Ishikawa (cell line): ENCODE measurements around the gene ARID5B.

Source experiments
- CEBPB ChIP-seq: IDR thresholded peaks from 2 replicates; pipeline ENCODE4 v1.6.1; 2012
- EGR1 ChIP-seq: IDR thresholded peaks from 2 replicates; pipeline ENCODE4 v1.6.1; 2012
- EP300 ChIP-seq: IDR thresholded peaks from 2 replicates; pipeline ENCODE4 v1.6.1; 2012; ENCODE audit warnings: borderline replicate concordance
- FOXM1 ChIP-seq: IDR thresholded peaks from 2 replicates; pipeline ENCODE4 v1.6.1; 2012; ENCODE audit warnings: low read depth, borderline replicate concordance
- MAX ChIP-seq: IDR thresholded peaks from 2 replicates; pipeline ENCODE4 v1.6.1; 2012
- NFIC ChIP-seq: IDR thresholded peaks from 2 replicates; pipeline ENCODE4 v1.6.1; 2012
- RAD21 ChIP-seq: IDR thresholded peaks from 2 replicates; pipeline ENCODE4 v1.6.1; 2012; ENCODE audit warnings: low read depth
- TAF1 ChIP-seq: IDR thresholded peaks from 2 replicates; pipeline ENCODE4 v1.6.1; 2012; ENCODE audit warnings: low read depth, mild to moderate bottlenecking
- TCF12 ChIP-seq: IDR thresholded peaks from 2 replicates; pipeline ENCODE4 v1.6.1; 2012; ENCODE audit warnings: low read depth
- TEAD4 ChIP-seq: IDR thresholded peaks from 2 replicates; pipeline ENCODE4 v1.6.1; 2012
- YY1 ChIP-seq: IDR thresholded peaks from 2 replicates; pipeline ENCODE4 v1.6.1; 2012; ENCODE audit warnings: low read depth
- TF ChIP-seq, protein P1 (sequence below): IDR thresholded peaks from 2 replicates; pipeline ENCODE4 v1.6.1; 2012; ENCODE audit warnings: low read depth, mild to moderate bottlenecking

GRCh38 chr10:61971003-61971325 is 69.5 kb downstream of the ARID5B start:
- TF ChIP-seq TCF12 = no peak
- no peak for TF ChIP-seq RAD21
- TF ChIP-seq, protein P1, sequence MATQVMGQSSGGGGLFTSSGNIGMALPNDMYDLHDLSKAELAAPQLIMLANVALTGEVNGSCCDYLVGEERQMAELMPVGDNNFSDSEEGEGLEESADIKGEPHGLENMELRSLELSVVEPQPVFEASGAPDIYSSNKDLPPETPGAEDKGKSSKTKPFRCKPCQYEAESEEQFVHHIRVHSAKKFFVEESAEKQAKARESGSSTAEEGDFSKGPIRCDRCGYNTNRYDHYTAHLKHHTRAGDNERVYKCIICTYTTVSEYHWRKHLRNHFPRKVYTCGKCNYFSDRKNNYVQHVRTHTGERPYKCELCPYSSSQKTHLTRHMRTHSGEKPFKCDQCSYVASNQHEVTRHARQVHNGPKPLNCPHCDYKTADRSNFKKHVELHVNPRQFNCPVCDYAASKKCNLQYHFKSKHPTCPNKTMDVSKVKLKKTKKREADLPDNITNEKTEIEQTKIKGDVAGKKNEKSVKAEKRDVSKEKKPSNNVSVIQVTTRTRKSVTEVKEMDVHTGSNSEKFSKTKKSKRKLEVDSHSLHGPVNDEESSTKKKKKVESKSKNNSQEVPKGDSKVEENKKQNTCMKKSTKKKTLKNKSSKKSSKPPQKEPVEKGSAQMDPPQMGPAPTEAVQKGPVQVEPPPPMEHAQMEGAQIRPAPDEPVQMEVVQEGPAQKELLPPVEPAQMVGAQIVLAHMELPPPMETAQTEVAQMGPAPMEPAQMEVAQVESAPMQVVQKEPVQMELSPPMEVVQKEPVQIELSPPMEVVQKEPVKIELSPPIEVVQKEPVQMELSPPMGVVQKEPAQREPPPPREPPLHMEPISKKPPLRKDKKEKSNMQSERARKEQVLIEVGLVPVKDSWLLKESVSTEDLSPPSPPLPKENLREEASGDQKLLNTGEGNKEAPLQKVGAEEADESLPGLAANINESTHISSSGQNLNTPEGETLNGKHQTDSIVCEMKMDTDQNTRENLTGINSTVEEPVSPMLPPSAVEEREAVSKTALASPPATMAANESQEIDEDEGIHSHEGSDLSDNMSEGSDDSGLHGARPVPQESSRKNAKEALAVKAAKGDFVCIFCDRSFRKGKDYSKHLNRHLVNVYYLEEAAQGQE = no peak
- no peak for TF ChIP-seq MAX
- no peak for TF ChIP-seq TAF1
- TF ChIP-seq YY1 = no peak
- TF ChIP-seq CEBPB = no peak
- TF ChIP-seq EP300 = no peak
- TF ChIP-seq TEAD4 = no peak
- no peak for TF ChIP-seq EGR1
- TF ChIP-seq NFIC = no peak
- no peak for TF ChIP-seq FOXM1
